Left colon (tissue), 2 donors: ENCODE measurements around the gene ALDH2. TPM values are rescaled to one million over a fixed set of nuclear protein-coding genes. Genes with fewer than 3 reads are reported as not detected.

ENCODE experiments used
- ATAC-seq: fragments of 200-7000 bp; cut with Tn5 transposase; one replicate; pipeline ENCODE4 v1.9.1; 2020; ENCODE audit warnings: mild to moderate bottlenecking, moderate library complexity
- DNase-seq, 2 donors: peaks; one replicate each; pipeline ENCODE4 v3.0.0-alpha.2; 2020
- intact Hi-C, 2 donors: fragments of 100-400 bp; cut with DNase I in 1 of 2; cut with micrococcal nuclease in 1 of 2; formaldehyde crosslinking; loops; one replicate each; pipeline versions ENCODE4 v1.11.2 to v1.14.0; 2022; cut with DNase I, micrococcal nuclease
- total RNA-seq, 2 donors: library from RNA; stranded (reverse); fragmentation: NEBNext Ultra II Directional; extraction: Animal tissue kit (Norgen Biotek cat#: 25700); gene quantifications; one replicate each; pipeline ENCODE4 v1.2.1, GENCODE V29; 2021
- donor health status: DM: no; HTN: no; CAD: no.
- donor health status: DM: yes; HTN: yes; CAD: no.

The ALDH2 gene
- total RNA-seq, 2 donors from 2014 or later = 371 to 399 TPM

DNA sequence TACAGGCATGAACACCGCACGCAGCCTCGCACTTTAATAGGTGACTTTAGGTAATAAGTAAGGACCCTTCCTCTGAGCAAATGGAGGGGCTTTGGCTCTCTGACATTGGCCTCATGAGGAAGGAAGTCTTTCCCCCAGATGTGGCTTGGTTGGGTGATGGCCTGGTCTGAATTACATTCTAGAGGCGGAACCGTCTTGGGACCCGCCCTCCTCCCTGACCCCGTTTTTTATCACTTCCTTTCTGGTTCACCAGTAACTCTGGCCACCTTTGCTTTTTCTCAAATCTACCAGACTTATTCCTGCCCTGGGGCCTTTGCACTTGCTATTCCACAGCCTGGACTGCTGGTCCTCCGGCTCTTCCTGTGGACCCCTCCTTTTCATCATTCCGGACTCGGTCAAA, 13.4 kb downstream of the ALDH2 start:
- ATAC-seq = peak; percentile 32
- peak; percentile 64 to 65 for DNase-seq
- intact Hi-C loops = no loop called here

GRCh38 chr12:111780615-111781014, 13.9 kb downstream of the ALDH2 start:
- intact Hi-C loops = no loop called here
- peak; percentile 65 for ATAC-seq
- peak; percentile 44 to 69 for DNase-seq

GRCh38 chr12:111781085-111781658, 14.4 kb downstream of the ALDH2 start:
- DNase-seq (peak in 1 of 2 donors; percentile 11), ATAC-seq (peak; percentile 7)
- intact Hi-C loops = no loop called here

DNA sequence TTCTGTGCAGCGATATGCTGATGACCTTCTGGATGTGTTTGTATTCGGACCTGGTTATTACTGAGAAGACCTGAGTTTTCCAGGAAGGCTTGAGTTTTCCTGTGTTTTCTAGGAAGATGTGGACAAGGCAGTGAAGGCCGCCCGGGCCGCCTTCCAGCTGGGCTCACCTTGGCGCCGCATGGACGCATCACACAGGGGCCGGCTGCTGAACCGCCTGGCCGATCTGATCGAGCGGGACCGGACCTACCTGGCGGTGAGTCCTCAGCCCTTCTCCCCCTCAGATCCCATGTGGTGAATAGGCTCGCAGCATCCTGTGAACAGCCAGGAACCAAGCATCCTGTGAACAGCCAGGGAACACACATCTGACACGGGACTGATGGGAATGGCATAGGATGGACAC, 16.3 kb downstream of the ALDH2 start:
- intact Hi-C loops = no loop called here
- ATAC-seq (no peak), DNase-seq (no peak)

DNA sequence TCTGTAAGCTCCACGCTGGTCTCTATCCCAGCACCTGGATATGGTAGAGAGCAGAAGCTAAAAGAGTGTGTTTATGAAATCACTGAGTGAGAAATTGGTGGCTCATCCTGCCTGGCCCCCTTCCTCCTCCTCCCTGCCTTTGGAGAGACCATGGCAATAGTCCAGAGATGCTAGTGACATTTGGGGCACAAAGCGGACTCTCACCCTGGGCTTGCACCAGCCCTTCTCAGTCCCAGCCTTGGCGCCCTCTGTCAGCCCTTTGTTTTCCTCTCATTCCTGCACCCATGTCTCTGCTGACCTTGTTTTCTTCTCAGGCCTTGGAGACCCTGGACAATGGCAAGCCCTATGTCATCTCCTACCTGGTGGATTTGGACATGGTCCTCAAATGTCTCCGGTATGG, 18.2 kb downstream of the ALDH2 start:
- ATAC-seq (no peak), DNase-seq (no peak)
- intact Hi-C loops = no loop called here

- no peak for DNase-seq
- ATAC-seq = no peak
- intact Hi-C loops = no loop called here
Measured at GRCh38 chr12:111785651-111786050, 18.9 kb downstream of the ALDH2 start.

DNA sequence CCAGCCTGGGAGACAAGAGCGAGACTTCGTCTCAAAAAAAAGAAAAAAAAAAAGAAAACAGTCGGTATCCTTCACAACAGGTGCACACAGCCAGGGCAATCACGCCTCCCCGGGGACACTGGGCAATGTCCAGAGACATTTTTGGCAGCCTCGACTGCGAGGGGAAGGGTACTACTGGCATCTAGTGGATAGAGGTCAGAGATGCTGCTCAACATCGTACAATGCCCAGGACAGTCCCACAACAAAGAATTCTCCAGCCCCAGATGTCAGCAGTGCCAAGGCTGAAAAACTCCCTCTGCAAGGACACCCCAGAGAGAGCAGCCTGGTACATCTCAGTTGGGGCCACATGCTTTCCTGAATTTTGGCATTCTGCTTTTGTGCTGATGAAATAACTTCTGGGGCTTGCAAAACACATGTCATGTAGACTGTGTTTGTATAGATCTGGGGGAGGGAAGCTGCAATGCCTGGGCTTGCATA, 21.5 kb downstream of the ALDH2 start:
- DNase-seq (peak in 1 of 2 donors; percentile 39), ATAC-seq (peak; percentile 70)
- intact Hi-C loops = no loop called here

DNA sequence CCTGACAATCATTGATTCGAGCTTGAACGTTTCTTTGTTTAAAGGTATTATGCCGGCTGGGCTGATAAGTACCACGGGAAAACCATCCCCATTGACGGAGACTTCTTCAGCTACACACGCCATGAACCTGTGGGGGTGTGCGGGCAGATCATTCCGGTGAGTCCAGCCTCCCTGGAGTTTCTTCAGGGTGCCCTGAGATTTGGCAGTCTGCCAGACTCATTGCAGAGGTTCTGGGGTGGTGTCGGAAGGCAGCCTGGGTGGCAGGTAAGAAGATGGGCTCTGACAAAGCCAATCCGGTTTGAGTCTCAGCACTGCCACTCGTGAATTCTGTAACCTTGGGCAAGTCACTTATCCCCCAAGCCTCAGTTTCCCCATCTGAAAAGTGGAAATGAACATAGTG, 23.0 kb downstream of the ALDH2 start:
- intact Hi-C loops = no loop called here
- DNase-seq = no peak
- no peak for ATAC-seq

GRCh38 chr12:111791507-111791906, 24.8 kb downstream of the ALDH2 start:
- ATAC-seq (no peak), DNase-seq (no peak)
- intact Hi-C loops = no loop called here

DNA sequence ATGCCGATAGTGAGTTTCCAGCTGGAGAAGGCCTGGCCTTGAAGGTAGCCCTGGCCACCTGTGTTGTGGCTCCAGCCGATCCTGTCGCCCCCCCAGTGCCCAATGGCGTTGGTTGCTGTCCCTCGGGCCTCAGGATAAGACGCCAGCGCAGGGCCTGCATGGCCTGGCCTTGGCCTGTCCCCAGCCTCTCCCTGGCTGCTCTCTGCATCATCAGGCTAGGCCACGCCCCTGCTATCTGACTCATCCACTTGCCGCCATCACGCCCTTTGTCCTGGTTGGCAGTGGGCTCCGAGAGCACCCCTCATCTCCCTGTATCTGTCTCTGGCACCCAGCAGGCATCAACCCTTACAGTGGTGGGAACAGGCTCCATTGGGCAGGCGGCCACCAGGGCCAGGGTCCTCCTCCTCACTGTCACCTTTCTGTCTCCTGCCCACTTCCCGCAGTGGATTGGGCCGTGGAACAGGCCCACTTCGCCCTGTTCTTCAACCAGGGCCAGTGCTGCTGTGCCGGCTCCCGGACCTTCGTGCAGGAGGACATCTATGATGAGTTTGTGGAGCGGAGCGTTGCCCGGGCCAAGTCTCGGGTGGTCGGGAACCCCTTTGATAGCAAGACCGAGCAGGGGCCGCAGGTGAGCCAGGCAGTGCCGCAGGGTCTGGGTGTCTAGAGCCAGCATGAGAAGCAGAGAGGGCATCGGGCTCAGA, 25.6 kb downstream of the ALDH2 start:
- intact Hi-C loops = no loop called here
- DNase-seq (peak; percentile 62 to 69), ATAC-seq (peak; percentile 77)

DNA sequence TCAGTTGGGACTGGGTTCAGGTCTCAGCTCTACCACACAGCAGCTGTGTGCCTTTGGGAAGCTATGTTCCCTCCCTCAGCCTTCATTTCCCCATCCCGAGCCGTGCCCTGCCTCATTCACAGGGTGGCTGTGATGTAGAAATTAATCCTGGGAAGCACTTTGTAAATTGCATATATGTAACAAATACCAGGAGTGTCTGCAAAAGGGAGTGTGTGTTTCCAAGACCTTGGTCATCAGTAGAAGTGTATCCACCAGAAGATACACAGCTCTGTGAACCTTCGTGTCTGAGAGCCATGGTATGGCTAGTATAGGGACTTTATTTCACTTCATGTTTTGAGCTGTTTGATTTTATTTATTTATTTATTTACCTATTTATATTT, 26.1 kb downstream of the ALDH2 start:
- ATAC-seq (no peak), DNase-seq (no peak)
- intact Hi-C loops = no loop called here

DNA sequence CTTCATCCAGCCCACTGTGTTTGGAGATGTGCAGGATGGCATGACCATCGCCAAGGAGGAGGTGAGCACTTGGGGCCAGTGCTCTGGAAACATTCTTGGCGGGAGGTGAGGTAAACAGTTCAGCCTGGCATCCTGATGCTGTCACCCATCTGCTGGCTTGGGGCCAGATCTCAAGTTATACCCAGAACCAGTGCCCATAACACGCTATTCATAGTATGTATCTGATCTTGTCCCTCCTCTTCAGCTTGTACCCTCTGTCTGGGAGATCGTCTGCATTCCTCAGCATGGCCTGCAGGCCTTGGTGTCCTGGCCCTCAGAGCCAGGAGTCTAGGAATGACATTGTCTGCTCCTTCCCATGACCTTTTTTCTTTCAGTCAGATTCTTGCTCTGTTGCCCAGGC, 31.4 kb downstream of the ALDH2 start:
- ATAC-seq = peak; percentile 19
- no peak for DNase-seq
- intact Hi-C loops = no loop called here

GRCh38 chr12:111799758-111800157, 33.0 kb downstream of the ALDH2 start:
- intact Hi-C loops = loop anchor here in 1 of 2 donors (10.0 kb wide), 1 partner anchor 45 kb away; no protein-coding TSS in a partner anchor
- ATAC-seq (no peak), DNase-seq (no peak)

GRCh38 chr12:111803038-111803626, 36.4 kb downstream of the ALDH2 start:
- intact Hi-C loops = loop anchor here in 1 of 2 donors (10.0 kb wide), 1 partner anchor 48 kb away; no protein-coding TSS in a partner anchor
- ATAC-seq = no peak
- DNase-seq = no peak

DNA sequence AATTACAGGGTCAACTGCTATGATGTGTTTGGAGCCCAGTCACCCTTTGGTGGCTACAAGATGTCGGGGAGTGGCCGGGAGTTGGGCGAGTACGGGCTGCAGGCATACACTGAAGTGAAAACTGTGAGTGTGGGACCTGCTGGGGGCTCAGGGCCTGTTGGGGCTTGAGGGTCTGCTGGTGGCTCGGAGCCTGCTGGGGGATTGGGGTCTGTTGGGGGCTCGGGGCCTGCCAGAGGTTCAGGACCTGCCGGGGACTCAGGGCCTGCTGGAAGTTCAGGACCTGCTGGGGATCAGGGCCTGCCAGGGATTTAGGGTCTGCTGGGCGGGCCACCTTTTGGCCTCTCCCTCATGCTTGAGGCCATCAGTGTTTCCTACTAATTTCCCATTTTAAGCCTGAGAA, 37.1 kb downstream of the ALDH2 start:
- intact Hi-C loops = loop anchor here in 1 of 2 donors (10.0 kb wide), 1 partner anchor 49 kb away; no protein-coding TSS in a partner anchor
- ATAC-seq (no peak), DNase-seq (no peak)

GRCh38 chr12:111806304-111806703, 39.6 kb downstream of the ALDH2 start:
- DNase-seq (no peak), ATAC-seq (no peak)
- intact Hi-C loops = loop anchor here in 1 of 2 donors (10.0 kb wide), 1 partner anchor 52 kb away; no protein-coding TSS in a partner anchor

DNA sequence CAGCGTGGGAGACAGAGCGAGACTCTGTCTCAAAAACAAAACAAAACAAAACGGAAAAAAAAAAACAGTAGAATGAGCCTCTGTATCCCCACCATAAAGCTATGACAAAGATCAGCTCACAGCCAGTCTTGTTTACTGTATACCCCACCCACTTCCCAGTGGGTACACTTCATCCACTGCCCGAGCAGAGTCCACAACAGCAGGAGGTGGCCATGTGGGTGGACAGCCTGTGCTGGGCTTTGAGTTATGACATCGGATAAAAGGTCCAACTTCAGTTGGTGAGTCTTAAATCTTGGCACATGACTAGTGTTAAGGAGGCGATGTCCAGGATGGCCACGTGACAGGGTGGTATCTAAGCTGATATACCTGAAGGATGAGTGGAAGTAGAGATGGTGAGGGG, 40.5 kb downstream of the ALDH2 start:
- peak in 1 of 2 donors; percentile 51 for DNase-seq
- ATAC-seq = peak; percentile 96
- intact Hi-C loops = loop anchor here in 1 of 2 donors (10.0 kb wide), 1 partner anchor 52 kb away; no protein-coding TSS in a partner anchor

- ATAC-seq = peak; percentile 90
- intact Hi-C loops = loop anchor here in 1 of 2 donors (10.0 kb wide), 1 partner anchor 58 kb away; no protein-coding TSS in a partner anchor
- peak; percentile 69 to 83 for DNase-seq
Measured at GRCh38 chr12:111812881-111813741, 46.4 kb downstream of the ALDH2 start.
